Activated CD4-positive, alpha-beta T cell treated with anti-CD3 and anti-CD28 coated beads, Interleukin-2, amount 10 ng/mL, durations not matched to agents 24 days and 14 days (primary cell): ENCODE data around the gene C6orf141. TPM values are rescaled to one million over a fixed set of nuclear protein-coding genes. Genes with fewer than 3 reads are reported as not detected.

Experiments
- DNase-seq: peaks from one replicate; pipeline ENCODE4 v3.0.0; 2022
- H3K27ac Mint-ChIP-seq: one replicate; pipeline ENCODE4 v1.8.0; 2022; ENCODE audit warnings: mild to moderate bottlenecking, mixed read lengths
- H3K27me3 Mint-ChIP-seq: one replicate; pipeline ENCODE4 v1.8.0; 2022; ENCODE audit warnings: mixed read lengths
- H3K36me3 Mint-ChIP-seq: one replicate; pipeline ENCODE4 v1.8.0; 2022; ENCODE audit warnings: low read depth, mild to moderate bottlenecking, mixed read lengths
- H3K4me1 Mint-ChIP-seq: one replicate; pipeline ENCODE4 v1.8.0; 2021; ENCODE audit warnings: mixed read lengths
- H3K4me3 Mint-ChIP-seq: one replicate; pipeline ENCODE4 v1.8.0; 2022; ENCODE audit warnings: mild to moderate bottlenecking, moderate library complexity, mixed read lengths
- H3K9me3 Mint-ChIP-seq: one replicate; pipeline ENCODE4 v1.8.0; 2021; ENCODE audit warnings: mixed read lengths
- intact Hi-C: fragments of 100-400 bp; cut with micrococcal nuclease; formaldehyde crosslinking; loops from one replicate; pipeline ENCODE4 v1.15.1; 2023
- total RNA-seq: library from RNA; stranded (reverse); gene quantifications from 2 replicates; pipeline ENCODE4 v1.2.3, GENCODE V29; 2022

C6orf141 gene
- total RNA-seq, 1 donor from 2014 or later: not detected

DNA sequence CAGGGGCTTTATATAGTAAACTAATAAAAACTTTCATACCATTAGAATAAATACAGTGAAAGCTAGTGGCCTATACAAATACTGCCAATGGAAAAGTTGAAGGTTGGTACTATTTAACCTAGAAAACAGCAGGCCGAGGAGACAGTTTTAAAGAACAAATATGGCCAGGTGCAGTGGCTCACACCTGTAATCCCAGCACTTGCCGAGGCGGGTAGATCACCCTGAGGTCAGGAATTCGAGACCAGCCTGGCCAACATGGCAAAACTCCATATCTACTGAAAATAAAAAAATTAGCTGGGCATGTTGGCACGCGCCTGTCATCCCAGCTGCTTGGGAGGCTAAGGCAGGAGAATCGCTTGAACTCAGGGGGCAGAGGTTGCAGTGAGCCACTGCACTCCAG, 25.9 kb upstream of the C6orf141 start:
- H3K4me3 Mint-ChIP-seq: no peak overlapping the region
- H3K4me1 Mint-ChIP-seq: no peaks in the 10 kb centered on the region
- no peaks in the 10 kb centered on the region for H3K9me3 Mint-ChIP-seq
- H3K27ac Mint-ChIP-seq: no peak overlapping the region
- H3K27me3 Mint-ChIP-seq: peaks cover 3% of the 10 kb centered on the region
- no peak for DNase-seq
- intact Hi-C loops: no loop called here
- no peaks in the 10 kb centered on the region for H3K36me3 Mint-ChIP-seq

DNA sequence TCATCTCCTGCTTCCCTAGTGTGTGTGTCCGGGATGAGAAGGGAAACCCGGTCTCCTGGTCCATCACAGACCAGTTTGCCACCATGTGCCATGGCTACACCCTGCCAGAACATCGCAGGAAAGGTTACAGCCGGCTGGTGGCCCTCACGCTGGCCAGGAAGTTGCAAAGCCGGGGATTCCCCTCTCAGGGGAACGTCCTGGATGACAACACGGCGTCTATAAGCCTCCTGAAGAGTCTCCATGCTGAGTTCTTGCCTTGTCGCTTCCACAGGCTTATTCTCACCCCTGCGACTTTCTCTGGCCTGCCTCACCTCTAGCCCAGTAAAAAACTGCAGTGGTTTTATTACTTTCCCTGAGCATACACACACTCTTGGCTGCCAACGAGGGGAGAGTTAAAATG, 23.9 kb upstream of the C6orf141 start:
- Mint-ChIP-seq H3K36me3 (no peaks in the 10 kb centered on the region), H3K27ac (no peak overlapping the region)
- intact Hi-C loops: no loop called here

DNA sequence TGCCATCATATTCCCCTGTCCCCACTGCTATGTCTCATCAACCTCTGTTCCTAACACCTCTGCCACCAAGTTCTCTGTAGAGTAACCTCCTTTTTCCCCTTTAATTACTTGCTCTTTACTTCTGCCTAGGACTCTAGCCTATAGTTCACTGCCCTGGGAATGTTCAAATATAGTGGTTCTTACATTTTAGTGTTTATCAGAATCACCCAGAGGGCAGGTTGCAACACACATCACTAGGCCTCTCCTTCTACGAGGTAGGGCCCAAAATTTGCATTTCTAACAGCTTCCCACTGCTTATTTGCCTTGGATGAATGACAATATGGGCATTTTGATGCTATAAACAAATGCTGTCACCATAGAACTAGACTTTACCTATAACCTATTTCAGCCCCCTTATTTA, 23.1 kb upstream of the C6orf141 start:
- DNase-seq: no peak
- H3K4me1 Mint-ChIP-seq: peaks cover 2% of the 10 kb centered on the region
- H3K27me3 Mint-ChIP-seq: peaks cover 16% of the 10 kb centered on the region
- no peaks in the 10 kb centered on the region for H3K36me3 Mint-ChIP-seq
- H3K4me3 Mint-ChIP-seq: no peak overlapping the region
- H3K27ac Mint-ChIP-seq: no peak overlapping the region
- H3K9me3 Mint-ChIP-seq: no peaks in the 10 kb centered on the region
- intact Hi-C loops: no loop called here

More for the DNA sequence above, 23.9 kb upstream of the C6orf141 start:
- H3K4me3 Mint-ChIP-seq: no peak overlapping the region
- no peak for DNase-seq
- no peaks in the 10 kb centered on the region for H3K4me1 Mint-ChIP-seq
- H3K9me3 Mint-ChIP-seq: no peaks in the 10 kb centered on the region
- peaks cover 9% of the 10 kb centered on the region for H3K27me3 Mint-ChIP-seq

DNA sequence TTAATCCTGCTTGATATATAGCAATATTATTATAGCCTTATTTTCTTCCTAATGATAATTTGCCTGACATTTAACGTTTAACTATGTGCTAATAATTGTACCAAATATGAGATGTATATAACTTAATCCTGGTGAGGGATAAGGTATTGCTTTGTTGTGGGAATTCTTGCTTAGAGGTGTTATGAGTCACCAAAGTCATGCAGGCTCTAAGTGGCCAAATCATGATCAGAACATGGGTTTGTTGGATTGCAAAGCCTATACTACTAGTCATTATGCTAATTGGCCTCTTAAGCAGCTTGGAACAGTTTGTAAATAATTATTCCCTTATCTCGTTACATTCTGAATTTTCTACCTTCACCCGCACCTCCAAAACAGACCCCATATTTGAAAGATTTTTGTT, 21.9 kb upstream of the C6orf141 start:
- H3K27ac Mint-ChIP-seq: no peak overlapping the region
- DNase-seq: no peak
- no peak overlapping the region for H3K4me3 Mint-ChIP-seq
- no peaks in the 10 kb centered on the region for H3K9me3 Mint-ChIP-seq
- intact Hi-C loops: no loop called here
- H3K4me1 Mint-ChIP-seq: peaks cover 2% of the 10 kb centered on the region
- no peaks in the 10 kb centered on the region for H3K36me3 Mint-ChIP-seq
- peaks cover 17% of the 10 kb centered on the region for H3K27me3 Mint-ChIP-seq

DNA sequence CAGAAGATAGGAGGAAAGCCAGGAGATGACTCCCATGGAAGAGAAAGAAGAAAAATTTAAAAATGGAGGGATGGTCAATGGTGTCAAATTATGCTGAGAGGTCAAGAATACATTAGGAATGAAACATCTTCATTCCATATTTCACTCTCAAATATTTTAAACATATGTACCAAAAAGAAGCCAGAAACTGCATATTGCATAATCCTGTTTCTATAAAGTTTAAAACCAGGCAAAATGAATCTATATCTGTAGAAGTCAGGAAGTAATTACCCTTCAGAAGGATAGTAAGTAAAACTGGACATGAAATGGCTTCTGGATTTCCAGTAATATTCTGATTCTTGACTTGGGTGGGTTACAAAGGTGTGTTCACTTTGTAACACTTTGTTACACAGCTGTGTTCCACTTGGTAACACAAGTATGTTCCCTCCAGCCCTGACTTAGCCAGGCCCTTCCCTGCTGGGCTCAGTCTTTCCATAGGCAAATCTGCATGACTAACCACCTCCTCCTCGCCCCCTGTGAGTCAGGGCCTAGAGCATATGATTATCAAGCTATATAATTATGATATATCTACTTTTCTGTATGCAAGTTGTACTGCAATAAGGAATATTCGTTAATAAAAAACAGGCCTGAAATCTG, 20.2 kb upstream of the C6orf141 start:
- peaks cover 21% of the 10 kb centered on the region for H3K27me3 Mint-ChIP-seq
- no peak overlapping the region for H3K27ac Mint-ChIP-seq
- H3K36me3 Mint-ChIP-seq: no peaks in the 10 kb centered on the region
- H3K4me3 Mint-ChIP-seq: no peak overlapping the region
- DNase-seq: no peak
- H3K9me3 Mint-ChIP-seq: no peaks in the 10 kb centered on the region
- intact Hi-C loops: no loop called here
- peaks cover 2% of the 10 kb centered on the region for H3K4me1 Mint-ChIP-seq

DNA sequence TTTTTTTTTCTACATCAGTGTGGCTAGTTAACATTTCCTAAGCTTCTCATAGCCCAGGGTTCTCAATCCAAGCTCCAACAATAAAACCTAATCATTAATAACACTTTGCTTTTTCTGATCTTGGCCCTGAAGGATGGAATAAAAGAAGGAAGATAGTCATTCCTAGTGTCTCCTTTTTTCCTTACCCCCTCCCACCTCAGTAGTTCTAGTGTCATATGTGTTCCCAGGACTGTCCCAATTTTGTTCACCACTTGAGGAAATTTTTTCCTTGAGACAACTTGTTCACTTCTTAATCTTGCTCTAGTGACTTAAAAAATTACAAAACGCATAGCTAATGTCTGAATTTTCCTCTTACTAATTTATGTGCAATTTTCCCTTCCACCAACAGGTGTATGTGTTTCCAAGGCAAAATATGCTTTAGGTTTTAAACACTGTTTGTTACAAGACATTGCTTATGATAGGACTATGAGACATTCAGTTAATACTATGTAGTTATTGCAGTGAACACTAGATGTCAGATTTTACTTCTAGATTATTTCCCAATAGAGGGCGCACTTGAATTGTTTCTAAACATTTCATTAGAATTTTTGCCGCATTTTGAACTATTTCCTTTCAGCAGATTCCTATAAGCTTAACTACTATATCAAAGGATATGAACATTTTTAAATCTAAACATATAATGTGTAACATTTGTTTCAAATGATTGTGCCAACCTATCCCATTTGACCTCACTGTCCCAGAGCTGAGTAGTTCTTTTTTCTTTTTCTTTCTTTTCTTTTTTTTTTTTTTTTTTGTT, 18.5 kb upstream of the C6orf141 start:
- H3K36me3 Mint-ChIP-seq: no peaks in the 10 kb centered on the region

DNA sequence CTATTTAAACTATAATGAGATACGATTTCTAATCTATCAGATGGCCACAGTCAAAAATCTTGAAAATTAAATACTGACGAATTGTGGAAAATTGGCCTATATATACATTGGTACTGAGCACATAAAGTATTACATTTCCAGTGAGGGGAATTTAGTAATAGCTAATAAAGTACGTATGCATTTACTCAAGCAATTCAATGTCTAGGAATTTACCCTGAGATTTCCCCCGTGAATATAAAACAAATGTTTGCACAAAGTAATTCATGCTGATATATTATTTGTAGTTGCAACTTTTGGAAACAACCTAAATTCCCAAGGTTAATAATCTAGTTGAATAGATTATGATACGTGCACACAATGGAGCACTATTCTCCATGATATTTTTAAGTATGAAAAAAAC, 14.7 kb upstream of the C6orf141 start:
- no peaks in the 10 kb centered on the region for H3K36me3 Mint-ChIP-seq
- H3K27ac Mint-ChIP-seq: no peak overlapping the region
- H3K27me3 Mint-ChIP-seq: peaks cover 17% of the 10 kb centered on the region
- no peak overlapping the region for H3K4me3 Mint-ChIP-seq
- DNase-seq: no peak
- no peaks in the 10 kb centered on the region for H3K9me3 Mint-ChIP-seq
- intact Hi-C loops: no loop called here
- H3K4me1 Mint-ChIP-seq: peaks cover 2% of the 10 kb centered on the region

More for the DNA sequence above, 18.5 kb upstream of the C6orf141 start:
- peaks cover 24% of the 10 kb centered on the region for H3K27me3 Mint-ChIP-seq
- DNase-seq: no peak
- no peak overlapping the region for H3K27ac Mint-ChIP-seq
- H3K4me3 Mint-ChIP-seq: no peak overlapping the region
- intact Hi-C loops: loop anchor here (1.0 kb wide), 2 partner anchors 75 to 317 kb away; no protein-coding TSS in a partner anchor
- H3K4me1 Mint-ChIP-seq: peaks cover 2% of the 10 kb centered on the region
- H3K9me3 Mint-ChIP-seq: no peaks in the 10 kb centered on the region

DNA sequence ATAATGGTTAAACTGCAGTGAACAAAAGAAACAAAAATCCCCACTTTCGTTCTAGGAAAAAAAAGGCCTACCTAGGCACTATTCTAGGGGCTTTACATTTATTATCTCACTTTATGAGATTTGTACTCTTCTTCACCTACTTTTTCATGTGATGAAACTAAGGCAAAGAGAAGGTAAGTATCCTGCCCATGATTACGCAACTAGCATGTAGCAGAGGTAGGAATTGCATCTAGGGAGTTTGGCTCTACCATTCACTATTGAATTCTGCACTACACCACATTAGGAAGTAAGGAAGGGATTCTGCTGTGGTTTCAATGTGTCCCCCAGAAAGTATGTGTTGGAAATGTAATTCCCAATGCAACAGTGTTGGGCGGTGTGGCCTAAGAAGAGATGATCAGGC, 11.4 kb upstream of the C6orf141 start:
- peaks cover 10% of the 10 kb centered on the region for H3K27me3 Mint-ChIP-seq
- H3K27ac Mint-ChIP-seq: no peak overlapping the region
- intact Hi-C loops: no loop called here
- H3K4me1 Mint-ChIP-seq: no peaks in the 10 kb centered on the region
- no peaks in the 10 kb centered on the region for H3K9me3 Mint-ChIP-seq
- no peaks in the 10 kb centered on the region for H3K36me3 Mint-ChIP-seq
- H3K4me3 Mint-ChIP-seq: no peak overlapping the region
- DNase-seq: no peak

DNA sequence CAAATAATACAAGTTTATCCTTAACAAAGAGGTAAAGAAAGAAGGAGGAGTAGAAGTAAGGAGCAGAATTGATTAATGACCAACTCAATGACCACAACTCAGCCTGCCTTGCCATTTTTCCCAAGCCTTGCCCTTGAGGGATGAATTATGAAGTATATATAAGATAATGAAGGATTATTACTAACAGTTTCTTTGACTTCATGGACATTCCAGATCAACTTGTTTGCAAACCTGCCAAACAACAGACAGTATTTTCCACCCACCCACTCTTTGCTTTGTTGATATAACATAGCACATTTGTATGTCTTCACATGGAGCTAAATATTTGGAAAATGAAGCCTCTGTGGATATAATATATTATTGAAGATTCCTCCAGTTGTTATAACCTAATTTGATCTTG, 9.9 kb upstream of the C6orf141 start:
- Mint-ChIP-seq H3K27ac (no peak overlapping the region), H3K27me3 (peaks cover 8% of the 10 kb centered on the region), H3K36me3 (no peaks in the 10 kb centered on the region), H3K9me3 (no peaks in the 10 kb centered on the region), H3K4me1 (no peaks in the 10 kb centered on the region), H3K4me3 (no peak overlapping the region)
- no peak for DNase-seq
- intact Hi-C loops: no loop called here

DNA sequence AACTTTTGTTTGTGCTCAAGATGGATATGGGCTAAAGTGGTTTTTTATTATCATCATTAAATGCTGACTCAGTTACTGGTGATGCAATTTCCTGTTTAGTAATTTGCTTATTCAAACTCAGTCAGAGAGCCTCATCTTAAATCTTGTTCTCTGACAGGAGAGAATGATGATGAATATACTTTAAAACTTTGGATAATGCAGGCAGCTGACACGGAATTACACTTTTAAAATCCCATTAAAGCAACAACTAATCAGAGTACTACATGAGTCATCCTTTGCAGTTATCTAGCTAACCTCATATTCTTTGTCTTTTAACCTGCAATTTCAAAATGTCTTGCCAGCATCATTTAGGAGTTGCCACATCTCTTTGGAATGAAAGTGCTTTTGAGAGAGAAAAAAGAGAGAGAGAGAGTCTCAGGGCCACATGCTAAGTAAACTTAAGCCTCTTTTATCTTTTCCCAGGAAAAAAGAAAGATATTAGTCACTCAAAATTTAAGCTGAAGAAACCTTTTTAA, 9.2 kb upstream of the C6orf141 start:
- DNase-seq: no peak
- H3K9me3 Mint-ChIP-seq: no peaks in the 10 kb centered on the region
- intact Hi-C loops: no loop called here
- H3K4me3 Mint-ChIP-seq: no peak overlapping the region
- H3K27me3 Mint-ChIP-seq: peaks cover 5% of the 10 kb centered on the region
- no peaks in the 10 kb centered on the region for H3K4me1 Mint-ChIP-seq
- no peaks in the 10 kb centered on the region for H3K36me3 Mint-ChIP-seq
- no peak overlapping the region for H3K27ac Mint-ChIP-seq

DNA sequence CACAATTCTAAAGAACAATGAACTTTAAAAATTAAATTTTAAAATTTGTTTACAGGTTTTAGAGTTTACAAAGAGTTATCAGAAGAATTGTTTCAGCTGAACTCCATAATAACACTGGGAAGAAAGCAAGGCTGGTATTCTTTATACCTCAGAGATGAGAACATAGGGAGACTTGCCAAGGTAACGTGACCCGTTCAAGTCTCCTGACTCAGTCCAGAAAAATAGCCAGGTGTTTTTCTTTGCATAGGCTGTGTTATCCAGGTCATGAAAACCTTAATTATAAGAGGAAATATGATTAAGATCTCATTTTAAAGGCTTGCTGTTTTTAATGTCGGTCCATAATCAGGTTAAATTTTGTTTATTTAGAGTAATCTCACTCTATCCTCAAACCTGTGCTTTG, 8.5 kb upstream of the C6orf141 start:
- intact Hi-C loops: no loop called here
- Mint-ChIP-seq H3K4me1 (no peaks in the 10 kb centered on the region), H3K4me3 (no peak overlapping the region), H3K36me3 (no peaks in the 10 kb centered on the region), H3K27ac (no peak overlapping the region), H3K9me3 (no peaks in the 10 kb centered on the region), H3K27me3 (peaks cover 9% of the 10 kb centered on the region)
- no peak for DNase-seq

DNA sequence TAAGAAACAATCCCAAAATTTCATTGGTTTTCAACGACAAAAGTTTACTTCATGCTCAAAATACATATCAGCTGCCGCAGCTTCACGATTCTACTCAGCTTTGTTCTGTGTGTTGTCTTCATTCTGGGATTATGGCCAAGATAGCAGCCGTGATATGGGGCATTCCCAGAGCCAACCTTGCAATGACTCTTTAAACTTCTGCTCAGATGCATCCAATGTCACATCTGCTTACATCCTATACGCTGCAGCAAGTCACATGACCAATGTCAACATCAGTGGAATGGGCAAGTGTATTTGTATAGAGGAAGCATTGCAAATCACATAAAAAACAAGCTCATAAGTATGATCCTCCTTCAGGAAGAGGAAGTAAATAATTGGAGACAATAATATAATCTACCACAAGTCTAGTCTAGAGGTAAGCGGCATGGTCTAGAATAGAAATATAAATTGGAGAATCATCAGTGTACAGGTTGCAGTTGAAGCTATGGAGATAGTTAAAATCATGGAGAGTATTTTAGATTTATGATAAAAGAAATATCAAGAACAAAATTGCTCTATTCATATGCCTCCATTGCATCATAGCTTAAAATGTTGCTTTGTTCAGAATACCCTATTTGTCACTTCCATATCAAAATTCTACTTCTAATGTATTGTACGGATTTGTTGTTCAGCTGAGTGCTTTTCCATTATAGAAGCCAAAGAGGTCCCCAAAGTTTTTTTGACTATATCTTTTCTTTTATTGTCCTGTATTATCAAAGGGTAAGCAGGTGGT, 7.2 kb upstream of the C6orf141 start:
- intact Hi-C loops: no loop called here

DNA sequence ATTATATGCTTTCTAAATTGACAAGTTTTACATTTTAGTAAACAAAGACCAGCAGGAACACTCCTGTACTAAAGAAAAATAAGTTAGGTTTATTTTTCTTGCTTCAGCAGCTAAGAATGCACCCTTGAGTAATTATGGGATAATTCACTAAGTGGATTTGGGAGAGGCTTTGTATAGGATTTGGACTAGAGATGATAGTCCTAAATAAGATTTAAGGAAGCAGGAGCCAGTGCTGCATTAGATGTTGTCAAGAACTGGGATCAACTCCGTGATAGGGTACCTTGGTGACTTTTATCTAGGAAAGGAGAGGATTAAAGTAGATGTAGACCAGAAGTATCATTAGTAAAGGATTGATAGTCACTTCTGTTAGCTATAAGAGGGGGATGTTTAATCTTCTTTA, 4.1 kb upstream of the C6orf141 start:
- Mint-ChIP-seq H3K9me3 (no peaks in the 10 kb centered on the region), H3K36me3 (no peaks in the 10 kb centered on the region), H3K4me1 (peaks cover 10% of the 10 kb centered on the region), H3K27ac (no peak overlapping the region), H3K27me3 (peaks cover 37% of the 10 kb centered on the region), H3K4me3 (no peak overlapping the region)
- intact Hi-C loops: no loop called here
- DNase-seq: no peak

More for the DNA sequence above, 7.2 kb upstream of the C6orf141 start:
- H3K27me3 Mint-ChIP-seq: peaks cover 19% of the 10 kb centered on the region
- no peaks in the 10 kb centered on the region for H3K36me3 Mint-ChIP-seq
- DNase-seq: no peak
- H3K4me3 Mint-ChIP-seq: no peak overlapping the region
- no peak overlapping the region for H3K27ac Mint-ChIP-seq
- no peaks in the 10 kb centered on the region for H3K9me3 Mint-ChIP-seq
- no peaks in the 10 kb centered on the region for H3K4me1 Mint-ChIP-seq
